ENCODE measurements around the gene FUT2. TPM values are rescaled to one million over a fixed set of nuclear protein-coding genes. Genes with fewer than 3 reads are reported as not detected.

FUT2 gene
- total RNA-seq = not detected in 2 replicates

GRCh38 chr19:48695743-48696352 lies at the start of gene FUT2:
FUT2 (plus strand) TSS chr19:48695971; CDS start chr19:48702957, 6,986 bp downstream.

GRCh38 chr19:48646001-48646721 lies 49.6 kb upstream of the FUT2 start, which contains the start of gene CA11:
CA11 (minus strand) TSS chr19:48646187; CDS start chr19:48645632, 555 bp downstream.

GRCh38 chr19:48672994-48673393 lies 22.8 kb upstream of the FUT2 start, which contains the start of gene NTN5:
NTN5 (minus strand) TSS chr19:48673017; CDS start chr19:48670986, 2,031 bp downstream.

GRCh38 chr19:48719263-48720171 lies 23.7 kb downstream of the FUT2 start, which contains the start of gene MAMSTR:
MAMSTR (minus strand) TSS chr19:48719725; CDS start chr19:48719031, 694 bp downstream.

GRCh38 chr19:48740164-48740972 lies 44.6 kb downstream of the FUT2 start, which contains the start of gene RASIP1:
RASIP1 (minus strand) TSS chr19:48740610; CDS start chr19:48740282, 328 bp downstream.

GRCh38 chr19:48746738-48747575 lies 51.2 kb downstream of the FUT2 start, which contains the start of gene IZUMO1:
IZUMO1 (minus strand) TSS chr19:48746909; CDS start chr19:48745859, 1,050 bp downstream.

GRCh38 chr19:48752496-48753365 lies 57.0 kb downstream of the FUT2 start, which contains the start of gene FUT1:
FUT1 (minus strand) TSS chr19:48752641; CDS start chr19:48751281, 1,360 bp downstream.

GRCh38 chr19:48755084-48755641 lies 59.4 kb downstream of the FUT2 start, which contains the start of gene FGF21:
FGF21 (plus strand) TSS chr19:48755524; CDS start chr19:48756237, 713 bp downstream.

Other genes with a start within 250 kb of the FUT2 start
- gene GRWD1, start 250.0 kb upstream of the FUT2 start, total RNA-seq = 26.1 and 50.7 TPM in 2 replicates
- gene KCNJ14, start 240.4 kb upstream of the FUT2 start, total RNA-seq = 0.59 and 1.5 TPM in 2 replicates
- gene CYTH2, start 226.6 kb upstream of the FUT2 start, total RNA-seq = 33.5 and 37.4 TPM in 2 replicates
- gene LMTK3, start 184.1 kb upstream of the FUT2 start, total RNA-seq = 1.7 and 2.1 TPM in 2 replicates
- not detected in 2 replicates for gene SULT2B1, start 143.8 kb upstream of the FUT2 start, total RNA-seq
- not detected in 2 replicates for gene SPACA4, start 89.2 kb upstream of the FUT2 start, total RNA-seq
- gene FAM83E, start 80.9 kb upstream of the FUT2 start, total RNA-seq = 0.30 and 0.88 TPM in 2 replicates
- gene RPL18, start 76.8 kb upstream of the FUT2 start, total RNA-seq = 1,037 and 1,647 TPM in 2 replicates
- gene SPHK2, start 76.5 kb upstream of the FUT2 start, total RNA-seq = 8.2 and 8.6 TPM in 2 replicates
- gene DBP, start 58.6 kb upstream of the FUT2 start, total RNA-seq = 1.2 and 3.3 TPM in 2 replicates
- 0.18 and 0.30 TPM in 2 replicates for gene CA11, start 49.8 kb upstream of the FUT2 start, total RNA-seq
- gene NTN5, start 23.0 kb upstream of the FUT2 start, total RNA-seq = 0.14 TPM in 1 of 2 replicates, not detected in the other
- gene MAMSTR, start 23.8 kb downstream of the FUT2 start, total RNA-seq = 0.55 and 0.59 TPM in 2 replicates
- 0.74 and 0.89 TPM in 2 replicates for gene RASIP1, start 44.6 kb downstream of the FUT2 start, total RNA-seq
- under 0.01 TPM in 1 of 2 replicates, not detected in the other for gene IZUMO1, start 50.9 kb downstream of the FUT2 start, total RNA-seq
- gene FUT1, start 56.7 kb downstream of the FUT2 start, total RNA-seq = 0.28 and 0.30 TPM in 2 replicates
- not detected in 2 replicates for gene FGF21, start 59.6 kb downstream of the FUT2 start, total RNA-seq
- 17.8 and 34.5 TPM in 2 replicates for gene BCAT2, start 115.1 kb downstream of the FUT2 start, total RNA-seq
- gene HSD17B14, start 140.5 kb downstream of the FUT2 start, total RNA-seq = 5.5 and 19.0 TPM in 2 replicates
- 4.2 and 6.6 TPM in 2 replicates for gene PLEKHA4, start 172.6 kb downstream of the FUT2 start, total RNA-seq
- gene PPP1R15A, start 176.4 kb downstream of the FUT2 start, total RNA-seq = 47.0 and 52.0 TPM in 2 replicates
- gene TULP2, start 202.8 kb downstream of the FUT2 start, total RNA-seq = 0.09 and 0.30 TPM in 2 replicates
- gene NUCB1, start 204.3 kb downstream of the FUT2 start, total RNA-seq = 319 and 392 TPM in 2 replicates
- not detected in 2 replicates for gene DHDH, start 237.7 kb downstream of the FUT2 start, total RNA-seq